HEK293T (cell line): Measurements from ENCODE around the gene ADGRL2.

ENCODE experiments used
- CTCF ChIA-PET: fragments of 350-600 bp; formaldehyde crosslinking; extraction: SDS; loops from one replicate; lab custom pipeline; 2021; ENCODE audit warnings: antibody characterized with exemption, inconsistent platforms; lab: Yijun Ruan, JAX
- POLR2A ChIA-PET: fragments of 350-600 bp; formaldehyde crosslinking; extraction: SDS; loops from one replicate; lab custom pipeline; 2020; ENCODE audit warnings: antibody characterized with exemption, inconsistent platforms; lab: Yijun Ruan, JAX
- DNase-seq: peaks from one replicate; pipeline ENCODE4 v3.0.0; 2012; ENCODE audit warnings: mixed read lengths; ENCODE audit errors: extremely low spot score
- ARNT ChIP-seq: fragments of 450-650 bp; IDR thresholded peaks from 2 replicates; pipeline ENCODE4 v1.6.1; 2017; ENCODE audit warnings: mild to moderate bottlenecking
- BHLHE40 ChIP-seq: fragments of 450-650 bp; IDR thresholded peaks from 2 replicates; pipeline ENCODE4 v1.6.1; 2016; ENCODE audit warnings: mild to moderate bottlenecking, moderate library complexity, borderline replicate concordance
- CTBP1 ChIP-seq: fragments of 450-650 bp; IDR thresholded peaks from 2 replicates; pipeline ENCODE4 v1.6.1; 2016; ENCODE audit warnings: borderline replicate concordance
- ELF4 ChIP-seq: fragments of 450-650 bp; IDR thresholded peaks from 2 replicates; pipeline ENCODE4 v1.6.1; 2017; ENCODE audit warnings: antibody characterized with exemption
- FOXA1 ChIP-seq: fragments of 450-650 bp; IDR thresholded peaks from 2 replicates; pipeline ENCODE4 v1.6.1; 2016; ENCODE audit warnings: mild to moderate bottlenecking
- FOXK2 ChIP-seq: fragments of 450-650 bp; IDR thresholded peaks from 2 replicates; pipeline ENCODE4 v1.6.1; 2016; ENCODE audit warnings: mild to moderate bottlenecking
- FOXM1 ChIP-seq: fragments of 450-650 bp; IDR thresholded peaks from 2 replicates; pipeline ENCODE4 v1.6.1; 2017; ENCODE audit warnings: mild to moderate bottlenecking, borderline replicate concordance
- HDGF ChIP-seq: fragments of 450-650 bp; IDR thresholded peaks from 2 replicates; pipeline ENCODE4 v1.6.1; 2017; ENCODE audit warnings: antibody characterized with exemption, borderline replicate concordance
- L3MBTL2 ChIP-seq: fragments of 450-650 bp; conservative IDR thresholded peaks from 2 replicates; pipeline ENCODE4 v1.6.1; 2016; ENCODE audit warnings: mild to moderate bottlenecking
- LEF1 ChIP-seq: fragments of 450-650 bp; IDR thresholded peaks from 2 replicates; pipeline ENCODE4 v1.6.1; 2017; ENCODE audit warnings: mild to moderate bottlenecking, borderline replicate concordance
- NFRKB ChIP-seq: fragments of 450-650 bp; IDR thresholded peaks from 2 replicates; pipeline ENCODE4 v1.6.1; 2016; ENCODE audit warnings: mild to moderate bottlenecking, moderate library complexity
- SP1 ChIP-seq: fragments of 450-650 bp; IDR thresholded peaks from 2 replicates; pipeline ENCODE4 v1.6.1; 2017
- SUZ12 ChIP-seq: fragments of 450-650 bp; IDR thresholded peaks from 2 replicates; pipeline ENCODE4 v1.6.1; 2016; ENCODE audit warnings: mild to moderate bottlenecking
- TARDBP ChIP-seq: fragments of 450-650 bp; IDR thresholded peaks from 2 replicates; pipeline ENCODE4 v1.6.1; 2016
- ZNF384 ChIP-seq: fragments of 450-650 bp; IDR thresholded peaks from 2 replicates; pipeline ENCODE4 v1.6.1; 2016
- TF ChIP-seq, protein P1 (sequence below): fragments of 450-650 bp; IDR thresholded peaks from 2 replicates; pipeline ENCODE4 v1.6.1; 2016

Gene ADGRL2

GRCh38 chr1:81808760-81809159 is 8.0 kb downstream of the ADGRL2 start:
- peak; percentile 65 for DNase-seq
- POLR2A ChIA-PET: no interaction called here
- CTCF ChIA-PET: no interaction called here
- TF ChIP-seq FOXM1 (no peak), ELF4 (0 out of 2 replicates have a peak, but pooled peaks have one; percentile 42), BHLHE40 (no peak), TARDBP (no peak), FOXK2 (no peak), CTBP1 (peak; percentile 92), L3MBTL2 (no peak), ARNT (peak; percentile 78), NFRKB (no peak), SUZ12 (no peak), HDGF (no peak), ZNF384 (no peak), FOXA1 (no peak), LEF1 (peak; percentile 60; the same call in 1 of the 2 replicates), SP1 (no peak)
- TF ChIP-seq, protein P1, sequence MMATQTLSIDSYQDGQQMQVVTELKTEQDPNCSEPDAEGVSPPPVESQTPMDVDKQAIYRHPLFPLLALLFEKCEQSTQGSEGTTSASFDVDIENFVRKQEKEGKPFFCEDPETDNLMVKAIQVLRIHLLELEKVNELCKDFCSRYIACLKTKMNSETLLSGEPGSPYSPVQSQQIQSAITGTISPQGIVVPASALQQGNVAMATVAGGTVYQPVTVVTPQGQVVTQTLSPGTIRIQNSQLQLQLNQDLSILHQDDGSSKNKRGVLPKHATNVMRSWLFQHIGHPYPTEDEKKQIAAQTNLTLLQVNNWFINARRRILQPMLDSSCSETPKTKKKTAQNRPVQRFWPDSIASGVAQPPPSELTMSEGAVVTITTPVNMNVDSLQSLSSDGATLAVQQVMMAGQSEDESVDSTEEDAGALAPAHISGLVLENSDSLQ: peak; percentile 97

- ChIA-PET POLR2A (interaction anchor here (1.0 kb wide), 1 partner anchor 9 kb away, joined by 4 read pairs; no protein-coding TSS in a partner anchor), CTCF (no interaction called here)
- no peak for DNase-seq
- no peak for TF ChIP-seq FOXA1
- TF ChIP-seq HDGF: no peak
- TF ChIP-seq BHLHE40: no peak
- TF ChIP-seq ELF4: no peak
- TF ChIP-seq LEF1: no peak
- TF ChIP-seq FOXM1: no peak
- TF ChIP-seq CTBP1: peak; percentile 59; the same call in 1 of the 2 replicates
- TF ChIP-seq SUZ12: no peak
- no peak for TF ChIP-seq ARNT
- TF ChIP-seq ZNF384: no peak
- TF ChIP-seq, protein P1: peak; percentile 90
Measured at GRCh38 chr1:81809808-81810207, 9.1 kb downstream of the ADGRL2 start.

DNA sequence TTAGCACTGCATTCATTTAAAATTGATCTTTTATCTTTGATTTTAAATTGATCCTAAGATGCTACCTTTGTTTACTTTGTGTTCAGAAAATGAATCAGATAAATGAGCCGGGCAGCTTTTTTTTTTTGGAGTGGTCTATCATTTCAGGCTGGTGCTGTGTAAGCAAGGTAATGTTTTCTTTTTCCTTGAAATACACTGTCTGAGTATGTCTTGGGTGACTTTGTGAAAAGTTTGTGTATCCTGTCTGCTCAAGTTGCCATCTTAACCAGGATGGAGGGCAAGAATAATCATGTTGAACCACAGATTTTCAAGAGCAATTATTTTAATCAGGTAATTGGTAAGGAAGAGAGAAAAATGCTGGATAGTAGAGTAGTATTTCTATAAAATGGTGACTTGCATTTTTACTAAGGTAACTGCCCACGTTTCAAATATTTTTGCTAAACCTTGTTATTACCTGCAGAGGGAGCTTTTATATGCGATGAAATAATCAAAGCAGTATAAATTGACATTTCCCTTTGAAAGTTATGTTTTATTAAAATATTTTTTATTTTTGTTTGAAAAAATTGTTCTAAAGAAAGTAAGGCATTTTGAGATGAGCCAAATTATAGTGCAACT is 11.1 kb downstream of the ADGRL2 start:
- CTCF ChIA-PET: interaction anchor here (0.6 kb wide), 1 partner anchor 49 kb away, joined by 3 read pairs; no protein-coding TSS in a partner anchor
- DNase-seq: no peak
- TF ChIP-seq BHLHE40 (no peak), SUZ12 (no peak), FOXM1 (no peak), FOXA1 (no peak), ARNT (no peak), TARDBP (no peak), LEF1 (no peak), CTBP1 (no peak), ZNF384 (no peak), SP1 (no peak)
- POLR2A ChIA-PET: no interaction called here

GRCh38 chr1:81812712-81813111 is 12.0 kb downstream of the ADGRL2 start:
- TF ChIP-seq SP1: no peak
- no peak for TF ChIP-seq ELF4
- TF ChIP-seq, protein P1: no peak
- TF ChIP-seq FOXK2: no peak
- no peak for TF ChIP-seq TARDBP
- TF ChIP-seq ZNF384: no peak
- no peak for TF ChIP-seq LEF1
- TF ChIP-seq NFRKB: no peak
- no peak for TF ChIP-seq ARNT
- TF ChIP-seq BHLHE40: no peak
- TF ChIP-seq HDGF: no peak
- TF ChIP-seq L3MBTL2: no peak
- TF ChIP-seq FOXM1: no peak
- TF ChIP-seq FOXA1: no peak
- no peak for DNase-seq
- CTCF ChIA-PET: no interaction called here
- POLR2A ChIA-PET: no interaction called here

- no peak for DNase-seq
- TF ChIP-seq NFRKB (no peak), CTBP1 (no peak), FOXA1 (no peak), ZNF384 (no peak), L3MBTL2 (no peak), SUZ12 (no peak), LEF1 (no peak), BHLHE40 (no peak), TARDBP (no peak), FOXM1 (no peak), ARNT (no peak), HDGF (no peak), ELF4 (no peak), SP1 (no peak), FOXK2 (no peak)
- TF ChIP-seq, protein P1: no peak
- CTCF ChIA-PET: no interaction called here
- POLR2A ChIA-PET: no interaction called here
Measured at GRCh38 chr1:81813691-81814090, 13.0 kb downstream of the ADGRL2 start.
